Testis (tissue), 5 donors: ENCODE data around the gene GGT5. TPM values are rescaled to one million over a fixed set of nuclear protein-coding genes. Genes with fewer than 3 reads are reported as not detected.
"Not testable (repeated sequence)": the region's sequence is repeated elsewhere in the genome, so short reads cannot be mapped to it uniquely, and the experiment has no call there.

Source experiments
- DNase-seq: peaks from one replicate; pipeline ENCODE4 v3.0.0-alpha.2; 2019
- H3K27ac ChIP-seq, 2 donors: fragments of 200-600 bp; sonication (generic); one replicate each; pipeline ENCODE4 v1.5.1; 2019
- H3K27me3 ChIP-seq: fragments of 200-600 bp; sonication (generic); one replicate; pipeline ENCODE4 v1.5.1; 2019
- H3K36me3 ChIP-seq: fragments of 200-600 bp; sonication (generic); one replicate; pipeline ENCODE4 v1.5.1; 2017; ENCODE audit warnings: low read depth; ENCODE audit errors: missing control alignments
- H3K4me1 ChIP-seq: fragments of 200-600 bp; sonication (generic); one replicate; pipeline ENCODE4 v1.5.1; 2019
- H3K4me3 ChIP-seq, 2 donors: fragments of 200-600 bp; sonication (generic); one replicate each; pipeline ENCODE4 v1.5.1; 2017 to 2019
- H3K9me3 ChIP-seq: fragments of 200-600 bp; sonication (generic); one replicate; pipeline ENCODE4 v1.5.1; 2017
- CTCF ChIP-seq, 3 experiments: fragments of 450-650 bp in 2 of 3; fragments of 200-600 bp in 1 of 3; sonication (generic) in 1 of 3; IDR thresholded peaks; one replicate each; pipeline ENCODE4 v1.5.1; 2016 to 2019; ENCODE audit warnings: antibody characterized with exemption in 3 of 3, mild to moderate bottlenecking in 2 of 3, moderate library complexity in 1 of 3
- POLR2A ChIP-seq: fragments of 450-650 bp; IDR thresholded peaks from one replicate; pipeline ENCODE4 v1.6.1; 2017; ENCODE audit warnings: antibody characterized with exemption, mild to moderate bottlenecking, moderate library complexity
- WGBS, 2 donors: methylation state at CpG; one replicate each; pipeline ENCODE4 v1.1.5; 2018; 5-methylcytosine and 5-hydroxymethylcytosine counted together
- intact Hi-C: fragments of 100-400 bp; cut with DNase I; formaldehyde crosslinking; loops from one replicate; pipeline ENCODE4 v1.15.1; 2023; ENCODE audit warnings: low total_unique reads
- long read RNA-seq, 2 donors: transcript quantifications; one replicate each; lab custom pipeline, GENCODE V29; 2026
- polyA plus RNA-seq: library from polyadenylated mRNA; stranded (reverse); fragments of 350-450 nt; fragmentation: Illumina TruSeq; extraction: RNeasy Lipid Tissue Mini Kit (QIAGEN cat#74804); gene quantifications from one replicate; pipeline ENCODE4 v1.2.3, GENCODE V29; 2014; ENCODE audit warnings: low read depth, low replicate concordance; ENCODE audit not compliant: insufficient read depth
- total RNA-seq, 2 donors: library from RNA; depleted of rRNA; stranded (reverse); fragments of >200 nt; gene quantifications; one replicate each; pipeline ENCODE4 v1.2.3, GENCODE V29; 2016

Gene GGT5
- total RNA-seq: 10 to 100 TPM; 15.0 to 22.9 TPM
- polyA plus RNA-seq: 27.1 TPM
- long read RNA-seq, donor 1, full-length matches to known transcripts: 2 of 2 reads
- long read RNA-seq, donor 1, partial matches to known transcripts: 0 of 2 reads
- long read RNA-seq, donor 1, other reads (novel, unspliced or antisense): 0 of 2 reads
- long read RNA-seq, donor 2, full-length matches to known transcripts: 3 of 3 reads
- long read RNA-seq, donor 2, partial matches to known transcripts: 0 of 3 reads
- long read RNA-seq, donor 2, other reads (novel, unspliced or antisense): 0 of 3 reads

- intact Hi-C loops, H3K27me3 ChIP-seq, DNase-seq, H3K9me3 ChIP-seq, H3K36me3 ChIP-seq: not testable (repeated sequence)
- Histone ChIP-seq H3K27ac (peak within 1 kb of the TSS; percentile 50 to 71), H3K4me1 (peaks cover 26% of the 10 kb centered on the region), H3K4me3 (peak within 1 kb of the TSS in 1 of 2 donors; percentile 44)
- WGBS, 2 donors: 8 to 20% methylated on average over 10 to 12 of the region's 12 CpGs
These were observed at the start of gene GGT5 for GRCh38 chr22:24245030-24245431. Gene GGT5, minus strand, starts transcription at chr22:24245082. Its CDS starts 357 bp downstream, at chr22:24244725.

- intact Hi-C loops, DNase-seq, H3K4me3 ChIP-seq, H3K9me3 ChIP-seq, H3K36me3 ChIP-seq, H3K27me3 ChIP-seq: not testable (repeated sequence)
- H3K27ac ChIP-seq: peak overlapping the region in 1 of 2 donors; percentile 51
- 90 to 96% methylated on average over 3 of the region's 3 CpGs for WGBS, 2 donors
- peaks cover 21% of the 10 kb centered on the region for H3K4me1 ChIP-seq
These were observed 47.4 kb upstream of the GGT5 start for GRCh38 chr22:24292202-24292830.

GRCh38 chr22:24291515-24292201 is 46.8 kb upstream of the GGT5 start:
- 65 to 78% methylated on average over 3 of the region's 3 CpGs for WGBS, 2 donors
- peak overlapping the region in 1 of 2 donors; percentile 51 for H3K27ac ChIP-seq
- no peaks in the 10 kb centered on the region for H3K36me3 ChIP-seq
- H3K4me1 ChIP-seq: peaks cover 21% of the 10 kb centered on the region
- no peak for DNase-seq
- no peaks in the 10 kb centered on the region for H3K27me3 ChIP-seq
- intact Hi-C loops: no loop called here
- no peak overlapping the region for H3K4me3 ChIP-seq
- TF ChIP-seq POLR2A: no peak
- no peak for TF ChIP-seq CTCF (IDR thresholded peaks at IDR 0.05)
- no peaks in the 10 kb centered on the region for H3K9me3 ChIP-seq

GRCh38 chr22:24290459-24290858 is 45.6 kb upstream of the GGT5 start:
- H3K27me3 ChIP-seq: no peaks in the 10 kb centered on the region
- peaks cover 16% of the 10 kb centered on the region for H3K4me1 ChIP-seq
- no peak for DNase-seq
- no peaks in the 10 kb centered on the region for H3K36me3 ChIP-seq
- peak overlapping the region in 1 of 2 donors; percentile 26 for H3K27ac ChIP-seq
- no peaks in the 10 kb centered on the region for H3K9me3 ChIP-seq
- intact Hi-C loops: no loop called here
- TF ChIP-seq POLR2A (no peak), CTCF (IDR thresholded peaks at IDR 0.05) (no peak)
- H3K4me3 ChIP-seq: no peak overlapping the region

- Histone ChIP-seq H3K36me3 (no peaks in the 10 kb centered on the region), H3K9me3 (no peaks in the 10 kb centered on the region), H3K27ac (peak overlapping the region in 1 of 2 donors; percentile 26), H3K4me3 (no peak overlapping the region), H3K27me3 (no peaks in the 10 kb centered on the region), H3K4me1 (peaks cover 17% of the 10 kb centered on the region)
- no peak for DNase-seq
- 19 to 28% methylated on average over 4 of the region's 4 CpGs for WGBS, 2 donors
- TF ChIP-seq CTCF (IDR thresholded peaks at IDR 0.05) (no peak), POLR2A (no peak)
- intact Hi-C loops: no loop called here
These were observed 44.9 kb upstream of the GGT5 start for GRCh38 chr22:24289741-24290163.
